Neural progenitor cell (in vitro differentiated cells): ENCODE data around the gene DLL1.

ENCODE experiments used
- EZH2 ChIP-seq: fragments of 200-600 bp; sonication (generic); IDR thresholded peaks from 2 replicates; pipeline ENCODE4 v1.6.1; 2017; ENCODE audit warnings: antibody characterized with exemption, mild to moderate bottlenecking, moderate library complexity
- EZH2phosphoT487 ChIP-seq: fragments of 200-600 bp; sonication (generic); IDR thresholded peaks from 2 replicates; pipeline ENCODE4 v1.6.1; 2017; ENCODE audit warnings: antibody characterized with exemption
- TF ChIP-seq, protein P1 (sequence below): fragments of 200-600 bp; sonication (generic); IDR thresholded peaks from 2 replicates; pipeline ENCODE4 v1.5.1; 2017; ENCODE audit warnings: antibody characterized with exemption, mild to moderate bottlenecking

DNA sequence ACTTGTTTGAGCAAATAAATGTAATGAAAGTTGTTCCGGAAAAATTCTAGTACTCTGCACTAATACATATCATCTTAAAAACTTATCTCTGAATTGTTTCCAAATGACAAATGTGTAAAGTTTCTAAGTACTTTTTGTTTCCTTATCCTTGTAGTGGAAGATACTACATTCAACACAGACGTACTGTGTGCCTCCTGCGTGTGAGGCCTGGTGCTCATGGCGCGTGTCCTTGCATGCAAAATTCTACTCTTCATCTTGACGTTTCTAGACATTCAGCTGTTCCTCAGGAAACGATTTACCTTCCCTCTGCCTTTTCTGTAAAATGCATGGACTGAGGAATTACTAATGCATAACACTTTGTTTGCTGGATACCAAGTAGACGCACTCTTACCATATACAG, 11.5 kb downstream of the DLL1 start:
- TF ChIP-seq, protein P1, sequence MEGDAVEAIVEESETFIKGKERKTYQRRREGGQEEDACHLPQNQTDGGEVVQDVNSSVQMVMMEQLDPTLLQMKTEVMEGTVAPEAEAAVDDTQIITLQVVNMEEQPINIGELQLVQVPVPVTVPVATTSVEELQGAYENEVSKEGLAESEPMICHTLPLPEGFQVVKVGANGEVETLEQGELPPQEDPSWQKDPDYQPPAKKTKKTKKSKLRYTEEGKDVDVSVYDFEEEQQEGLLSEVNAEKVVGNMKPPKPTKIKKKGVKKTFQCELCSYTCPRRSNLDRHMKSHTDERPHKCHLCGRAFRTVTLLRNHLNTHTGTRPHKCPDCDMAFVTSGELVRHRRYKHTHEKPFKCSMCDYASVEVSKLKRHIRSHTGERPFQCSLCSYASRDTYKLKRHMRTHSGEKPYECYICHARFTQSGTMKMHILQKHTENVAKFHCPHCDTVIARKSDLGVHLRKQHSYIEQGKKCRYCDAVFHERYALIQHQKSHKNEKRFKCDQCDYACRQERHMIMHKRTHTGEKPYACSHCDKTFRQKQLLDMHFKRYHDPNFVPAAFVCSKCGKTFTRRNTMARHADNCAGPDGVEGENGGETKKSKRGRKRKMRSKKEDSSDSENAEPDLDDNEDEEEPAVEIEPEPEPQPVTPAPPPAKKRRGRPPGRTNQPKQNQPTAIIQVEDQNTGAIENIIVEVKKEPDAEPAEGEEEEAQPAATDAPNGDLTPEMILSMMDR: no peak
- TF ChIP-seq EZH2 (no peak), EZH2phosphoT487 (no peak)
